Naive thymus-derived CD4-positive, alpha-beta T cell (primary cell): ENCODE results near the gene EPSTI1. TPM values are rescaled to one million over a fixed set of nuclear protein-coding genes. Genes with fewer than 3 reads are reported as not detected.

Experiments used
- ATAC-seq: fragments of 150-1000 bp; cut with Tn5 transposase; 2 replicates; pipeline ENCODE4 v1.10.0; 2021; ENCODE audit warnings: mild to moderate bottlenecking, moderate library complexity
- CTCF ChIA-PET: fragments of 350-600 bp; sonication (Branson Sonifier 250); formaldehyde crosslinking; loops from one replicate; lab custom pipeline; 2021; ENCODE audit warnings: antibody characterized with exemption; lab: Charles Lee
- POLR2A ChIA-PET: fragments of 350-600 bp; sonication (Branson Sonifier 250); formaldehyde crosslinking; loops from one replicate; lab custom pipeline; 2021; ENCODE audit warnings: antibody characterized with exemption, inconsistent platforms; lab: Charles Lee
- DNase-seq, 9 donors: peaks; one replicate each; pipeline versions ENCODE4 v3.0.0 to v3.0.0-alpha.2; 2020 to 2022; ENCODE audit warnings: mixed read lengths in 1 of 9
- H3K27ac ChIP-seq: one replicate; pipeline ENCODE4 v1.7.0; 2013; ENCODE audit warnings: mild to moderate bottlenecking, low read depth, low read length, moderate library complexity
- H3K27me3 ChIP-seq, 2 donors: one replicate each; pipeline ENCODE4 v1.7.0; 2013; ENCODE audit warnings: low read length in 2 of 2, mild to moderate bottlenecking in 2 of 2, moderate library complexity in 2 of 2; ENCODE audit not compliant: control insufficient read depth in 2 of 2, insufficient read depth in 2 of 2
- H3K36me3 ChIP-seq, 3 experiments: 1 replicate in 2 of 3; 2 replicates in 1 of 3; pipeline ENCODE4 v1.7.0; 2013; ENCODE audit warnings: low read length in 3 of 3, mild to moderate bottlenecking in 3 of 3, moderate library complexity in 1 of 3; ENCODE audit not compliant: insufficient read depth in 3 of 3, control insufficient read depth in 2 of 3
- H3K4me1 ChIP-seq, 2 donors: one replicate each; pipeline ENCODE4 v1.7.0; 2013; ENCODE audit warnings: low read length in 2 of 2, mild to moderate bottlenecking in 2 of 2, moderate library complexity in 1 of 2; ENCODE audit not compliant: control insufficient read depth in 2 of 2, insufficient read depth in 2 of 2
- H3K4me3 ChIP-seq: 2 replicates; pipeline ENCODE4 v1.7.0; 2013; ENCODE audit warnings: mild to moderate bottlenecking, low read length
- H3K9me3 ChIP-seq, 3 experiments: 1 replicate in 2 of 3; 2 replicates in 1 of 3; pipeline ENCODE4 v1.7.0; 2013; ENCODE audit warnings: low read length in 3 of 3; ENCODE audit not compliant: control insufficient read depth in 2 of 3
- H3K27ac Mint-ChIP-seq, 9 donors: one replicate each; pipeline ENCODE4 v1.8.0; 2020 to 2022; ENCODE audit warnings: mixed read lengths in 9 of 9, mild to moderate bottlenecking in 8 of 9, moderate library complexity in 5 of 9, inconsistent platforms in 2 of 9
- H3K27me3 Mint-ChIP-seq, 5 donors: one replicate each; pipeline ENCODE4 v1.8.0; 2021 to 2022; ENCODE audit warnings: mixed read lengths in 5 of 5, mild to moderate bottlenecking in 1 of 5
- H3K36me3 Mint-ChIP-seq, 5 donors: one replicate each; pipeline ENCODE4 v1.8.0; 2020 to 2022; ENCODE audit warnings: mixed read lengths in 5 of 5, mild to moderate bottlenecking in 3 of 5, inconsistent platforms in 1 of 5
- H3K4me1 Mint-ChIP-seq, 7 donors: one replicate each; pipeline ENCODE4 v1.8.0; 2020 to 2022; ENCODE audit warnings: mixed read lengths in 7 of 7, mild to moderate bottlenecking in 3 of 7, inconsistent platforms in 1 of 7
- H3K4me3 Mint-ChIP-seq, 10 donors: one replicate each; pipeline ENCODE4 v1.8.0; 2020 to 2022; ENCODE audit warnings: mild to moderate bottlenecking in 10 of 10, mixed read lengths in 10 of 10, moderate library complexity in 6 of 10, inconsistent platforms in 2 of 10
- H3K9me3 Mint-ChIP-seq, 11 donors: one replicate each; pipeline ENCODE4 v1.8.0; 2020 to 2022; ENCODE audit warnings: mixed read lengths in 11 of 11, mild to moderate bottlenecking in 4 of 11, inconsistent platforms in 1 of 11, moderate library complexity in 1 of 11
- intact Hi-C, 2 donors: fragments of 100-400 bp; cut with micrococcal nuclease; formaldehyde crosslinking; loops; one replicate each; pipeline ENCODE4 v1.15.1; 2023
- polyA plus RNA-seq, 2 donors: library from polyadenylated mRNA; unstranded; fragments of 300-500 nt; fragmentation: Illumina TruSeq; gene quantifications; one replicate each; pipeline ENCODE4 v1.2.3, GENCODE V29; 2021
- total RNA-seq, 6 experiments: library from RNA in 5 of 6; stranded (reverse) in 5 of 6; gene quantifications; 1 replicate in 5 of 6; 2 replicates in 1 of 6; pipeline ENCODE4 v1.2.3 and lab custom pipeline; 2021 to 2026

EPSTI1 gene
- total and polyA plus RNA-seq, 7 experiments from 2014 or later, result 8.4 to 125 (median 13.7) TPM

DNA sequence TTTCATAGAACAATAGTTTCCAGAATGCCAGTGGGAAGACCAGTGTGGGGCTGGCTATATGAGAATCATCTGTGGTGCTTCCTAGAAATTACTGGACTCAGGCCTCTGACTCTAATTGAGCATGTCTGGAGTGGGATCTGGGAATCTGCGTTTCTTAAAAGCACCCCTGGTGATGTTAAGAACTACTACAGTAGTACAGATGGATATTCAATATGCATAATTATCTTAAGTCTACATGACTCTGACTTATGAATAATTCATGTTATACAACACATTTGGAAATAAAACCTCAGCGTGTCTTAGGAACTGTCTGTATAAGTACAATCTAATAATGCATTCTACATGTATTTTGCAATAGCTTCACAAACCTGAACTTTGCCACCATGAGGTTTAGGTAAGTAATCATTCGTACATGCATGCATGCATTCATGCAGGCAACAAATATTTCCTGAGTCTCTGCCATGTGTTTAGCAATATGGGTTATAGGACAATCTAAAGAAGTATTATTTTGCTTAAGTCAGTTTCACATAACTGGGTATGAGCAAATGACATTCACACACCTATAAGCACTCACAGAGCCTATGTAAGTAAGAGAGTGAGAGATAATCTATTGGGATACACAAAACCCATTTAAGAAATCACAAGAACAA, 62.0 kb downstream of the EPSTI1 start:
- intact Hi-C loops, result no loop called here
- Histone ChIP-seq H3K4me3 (no peak overlapping the region), H3K27ac (no peak overlapping the region), H3K9me3 (no peaks in the 10 kb centered on the region), H3K27me3 (no peaks in the 10 kb centered on the region), H3K36me3 (peaks cover 8 to 19% (median 8%) of the 10 kb centered on the region in 3 experiments), H3K4me1 (no peaks in the 10 kb centered on the region)
- ATAC-seq (no peak), DNase-seq (no peak)
- H3K4me1 Mint-ChIP-seq, result peaks cover 0 to 18% (median 5%) of the 10 kb centered on the region in 7 donors
- ChIA-PET POLR2A (no interaction called here), CTCF (no interaction called here)
- peaks cover 12 to 59% (median 55%) of the 10 kb centered on the region in 5 donors for H3K36me3 Mint-ChIP-seq
- H3K27ac Mint-ChIP-seq, result no peak overlapping the region
- H3K27me3 Mint-ChIP-seq, result no peaks in the 10 kb centered on the region
- H3K9me3 Mint-ChIP-seq, result no peaks in the 10 kb centered on the region
- no peak overlapping the region for H3K4me3 Mint-ChIP-seq

DNA sequence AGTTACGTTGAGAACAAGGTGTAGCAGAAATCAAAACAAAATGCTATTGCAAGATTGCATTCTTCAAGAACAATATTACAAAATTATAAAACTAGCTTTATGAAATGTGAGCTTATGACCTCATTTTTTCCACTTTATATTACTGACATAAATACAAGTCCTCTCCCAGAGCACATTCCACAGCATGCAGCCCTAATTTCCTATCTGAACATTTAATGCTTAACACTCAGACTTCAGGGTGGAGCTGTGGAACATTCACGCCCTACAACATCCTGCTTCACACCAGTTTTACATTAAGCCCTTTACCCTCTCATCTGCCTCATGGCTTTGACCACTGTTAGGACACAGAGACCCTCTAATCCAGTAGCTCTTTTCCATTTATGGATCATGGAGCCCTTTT, 65.5 kb downstream of the EPSTI1 start:
- ChIA-PET CTCF (no interaction called here), POLR2A (no interaction called here)
- Histone ChIP-seq H3K36me3 (peaks cover 8 to 36% (median 17%) of the 10 kb centered on the region in 3 experiments), H3K27ac (no peak overlapping the region), H3K4me3 (no peak overlapping the region), H3K27me3 (no peaks in the 10 kb centered on the region), H3K9me3 (no peaks in the 10 kb centered on the region), H3K4me1 (no peaks in the 10 kb centered on the region)
- no peaks in the 10 kb centered on the region for H3K27me3 Mint-ChIP-seq
- H3K4me1 Mint-ChIP-seq, result peaks cover 0 to 16% (median 3%) of the 10 kb centered on the region in 7 donors
- no peak overlapping the region for H3K27ac Mint-ChIP-seq
- DNase-seq, result no peak
- intact Hi-C loops, result no loop called here
- peaks cover 0 to 2% (median 0%) of the 10 kb centered on the region in 11 donors for H3K9me3 Mint-ChIP-seq
- H3K4me3 Mint-ChIP-seq, result no peak overlapping the region
- peaks cover 8 to 62% (median 58%) of the 10 kb centered on the region in 5 donors for H3K36me3 Mint-ChIP-seq
- ATAC-seq, result no peak

DNA sequence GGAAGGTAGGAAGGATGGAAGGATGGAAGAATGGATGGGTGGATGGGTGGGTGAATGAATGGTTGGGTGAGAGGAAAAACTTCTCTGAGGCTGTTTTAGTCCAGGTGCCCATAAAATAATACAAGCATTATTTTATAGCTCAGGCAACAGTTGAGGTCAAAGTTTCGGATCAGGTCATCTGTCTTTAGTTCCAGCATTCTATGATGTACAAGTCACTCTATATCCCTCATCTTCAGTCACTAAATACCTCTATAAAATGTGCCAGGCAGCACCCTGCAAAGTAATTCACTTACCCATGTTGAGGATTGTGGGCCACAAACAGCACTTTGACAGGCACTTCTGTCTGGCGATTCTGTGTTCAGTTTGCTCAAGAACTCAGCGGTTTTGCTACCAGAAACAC, 66.0 kb downstream of the EPSTI1 start:
- H3K36me3 Mint-ChIP-seq, result peaks cover 8 to 67% (median 64%) of the 10 kb centered on the region in 5 donors
- no peak for DNase-seq
- ChIA-PET POLR2A (no interaction called here), CTCF (no interaction called here)
- no peaks in the 10 kb centered on the region for H3K27me3 Mint-ChIP-seq
- H3K27ac Mint-ChIP-seq, result peak overlapping the region in 2 of 9 donors; percentile 24 to 37
- peaks cover 0 to 2% (median 0%) of the 10 kb centered on the region in 11 donors for H3K9me3 Mint-ChIP-seq
- Histone ChIP-seq H3K4me3 (no peak overlapping the region), H3K27me3 (no peaks in the 10 kb centered on the region), H3K4me1 (no peaks in the 10 kb centered on the region), H3K36me3 (peaks cover 8 to 36% (median 17%) of the 10 kb centered on the region in 3 experiments), H3K9me3 (no peaks in the 10 kb centered on the region), H3K27ac (no peak overlapping the region)
- no peak overlapping the region for H3K4me3 Mint-ChIP-seq
- H3K4me1 Mint-ChIP-seq, result peaks cover 0 to 18% (median 4%) of the 10 kb centered on the region in 7 donors
- intact Hi-C loops, result no loop called here
- no peak for ATAC-seq

DNA sequence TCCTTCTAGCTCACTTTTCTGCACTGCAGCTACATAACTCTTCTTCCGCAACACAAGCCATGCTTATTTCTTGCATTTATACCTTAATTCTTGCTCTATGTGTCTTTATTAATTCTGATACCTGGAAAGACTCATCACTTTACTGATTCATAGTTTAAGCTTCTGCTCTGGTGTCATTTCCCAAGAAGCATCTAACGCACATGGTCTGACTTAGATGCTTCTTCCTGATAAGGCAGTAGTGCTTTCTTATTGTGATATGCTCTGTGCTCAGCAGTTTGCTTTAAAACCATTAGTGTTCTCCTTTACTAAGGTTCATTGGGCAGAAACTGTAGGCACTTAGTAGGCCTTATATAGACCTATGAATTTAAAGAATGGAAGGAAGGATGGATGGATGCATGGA, 66.4 kb downstream of the EPSTI1 start:
- Histone ChIP-seq H3K9me3 (no peaks in the 10 kb centered on the region), H3K4me1 (no peaks in the 10 kb centered on the region), H3K27ac (no peak overlapping the region), H3K4me3 (no peak overlapping the region), H3K36me3 (peaks cover 8 to 36% (median 18%) of the 10 kb centered on the region in 3 experiments), H3K27me3 (no peaks in the 10 kb centered on the region)
- Mint-ChIP-seq H3K9me3 (peaks cover 0 to 2% (median 0%) of the 10 kb centered on the region in 11 donors), H3K36me3 (peaks cover 8 to 71% (median 67%) of the 10 kb centered on the region in 5 donors), H3K27ac (peak overlapping the region in 2 of 9 donors; percentile 24 to 37), H3K27me3 (no peaks in the 10 kb centered on the region), H3K4me1 (peaks cover 0 to 20% (median 6%) of the 10 kb centered on the region in 7 donors), H3K4me3 (no peak overlapping the region)
- intact Hi-C loops, result no loop called here
- ChIA-PET CTCF (no interaction called here), POLR2A (no interaction called here)
- no peak for DNase-seq
- no peak for ATAC-seq

DNA sequence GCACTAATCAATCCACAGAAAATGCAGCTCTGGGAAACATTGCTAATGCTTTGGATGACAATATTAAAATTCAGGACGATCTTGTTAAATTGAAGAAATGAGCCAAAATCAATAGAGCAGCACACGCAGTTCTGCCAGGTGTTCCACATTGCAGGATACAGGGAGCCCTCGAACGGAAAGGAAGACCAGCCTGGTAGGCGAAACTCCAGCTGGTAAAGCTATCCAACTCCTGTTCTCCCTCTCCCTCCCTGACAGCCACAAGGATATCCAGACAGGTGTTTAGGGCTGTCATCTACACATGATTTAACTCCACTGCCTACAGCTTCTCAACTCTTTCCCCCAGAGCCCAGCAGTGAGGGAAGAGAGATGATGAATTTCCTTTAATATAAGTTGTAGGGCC, 67.7 kb downstream of the EPSTI1 start:
- peaks cover 13 to 79% (median 65%) of the 10 kb centered on the region in 5 donors for H3K36me3 Mint-ChIP-seq
- Histone ChIP-seq H3K4me1 (no peaks in the 10 kb centered on the region), H3K27ac (no peak overlapping the region), H3K4me3 (no peak overlapping the region), H3K36me3 (peaks cover 14 to 49% (median 24%) of the 10 kb centered on the region in 3 experiments), H3K9me3 (no peaks in the 10 kb centered on the region), H3K27me3 (no peaks in the 10 kb centered on the region)
- POLR2A ChIA-PET, result no interaction called here
- DNase-seq (no peak), ATAC-seq (no peak)
- no peak overlapping the region for H3K4me3 Mint-ChIP-seq
- H3K9me3 Mint-ChIP-seq, result peaks cover 0 to 2% (median 0%) of the 10 kb centered on the region in 11 donors
- no peak overlapping the region for H3K27ac Mint-ChIP-seq
- CTCF ChIA-PET, result no interaction called here
- intact Hi-C loops, result no loop called here
- peaks cover 0 to 20% (median 6%) of the 10 kb centered on the region in 7 donors for H3K4me1 Mint-ChIP-seq
- H3K27me3 Mint-ChIP-seq, result no peaks in the 10 kb centered on the region

DNA sequence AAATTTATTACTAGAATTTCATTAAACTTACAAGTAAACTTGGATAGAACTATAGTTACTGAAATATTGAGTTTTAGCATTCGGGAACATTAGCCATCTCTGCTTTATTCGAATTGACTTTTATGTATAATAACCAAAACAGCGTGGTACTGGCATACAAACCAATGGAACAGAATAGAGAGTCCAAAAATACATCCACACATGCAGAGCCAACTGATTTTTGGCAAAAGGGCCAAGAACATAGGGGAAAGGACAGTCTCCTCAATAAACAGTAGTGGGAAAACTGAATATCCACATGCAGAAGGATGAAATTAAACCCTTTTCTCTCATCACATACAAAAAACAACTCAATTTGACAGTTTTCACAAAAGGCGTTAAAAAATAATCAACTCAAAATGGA, 84.3 kb downstream of the EPSTI1 start:
- H3K4me3 Mint-ChIP-seq, result no peak overlapping the region
- H3K27ac ChIP-seq, result no peak overlapping the region
- H3K4me3 ChIP-seq, result no peak overlapping the region
- intact Hi-C loops, result no loop called here
- peaks cover 0 to 4% (median 3%) of the 10 kb centered on the region in 3 experiments for H3K36me3 ChIP-seq
- no peaks in the 10 kb centered on the region for H3K4me1 ChIP-seq
- H3K27me3 ChIP-seq, result no peaks in the 10 kb centered on the region
- no peaks in the 10 kb centered on the region for H3K27me3 Mint-ChIP-seq
- no peaks in the 10 kb centered on the region for H3K9me3 Mint-ChIP-seq
- H3K36me3 Mint-ChIP-seq, result peaks cover 4 to 74% (median 42%) of the 10 kb centered on the region in 5 donors
- H3K9me3 ChIP-seq, result no peaks in the 10 kb centered on the region
- ChIA-PET POLR2A (no interaction called here), CTCF (no interaction called here)
- no peak for DNase-seq
- H3K27ac Mint-ChIP-seq, result no peak overlapping the region
- no peak for ATAC-seq
- peaks cover 0 to 8% (median 0%) of the 10 kb centered on the region in 7 donors for H3K4me1 Mint-ChIP-seq

DNA sequence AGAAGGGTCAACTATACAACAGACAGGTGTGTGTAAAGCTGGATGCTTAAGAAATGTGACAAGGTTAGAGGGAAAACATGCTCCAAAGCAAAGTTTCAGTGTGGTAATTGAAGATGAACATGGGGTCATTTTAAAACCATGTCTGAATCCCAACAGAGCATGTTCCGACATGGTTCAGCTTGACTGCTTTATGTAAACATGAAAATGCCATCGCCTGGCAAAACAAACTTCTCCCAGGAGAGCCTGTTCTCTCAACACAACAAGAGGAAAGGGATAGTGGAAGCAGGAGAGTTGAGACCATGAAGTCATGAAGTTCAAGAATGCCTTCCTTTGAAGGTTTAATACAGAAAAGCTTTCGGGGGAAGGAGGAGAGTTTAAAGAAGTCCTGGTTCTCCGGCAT, 85.8 kb downstream of the EPSTI1 start:
- Mint-ChIP-seq H3K9me3 (no peaks in the 10 kb centered on the region), H3K4me1 (peaks cover 0 to 7% (median 0%) of the 10 kb centered on the region in 7 donors), H3K27ac (no peak overlapping the region), H3K27me3 (no peaks in the 10 kb centered on the region), H3K36me3 (peaks cover 4 to 70% (median 31%) of the 10 kb centered on the region in 5 donors), H3K4me3 (no peak overlapping the region)
- Histone ChIP-seq H3K4me3 (no peak overlapping the region), H3K4me1 (no peaks in the 10 kb centered on the region), H3K27ac (no peak overlapping the region), H3K36me3 (peaks cover 0 to 4% (median 3%) of the 10 kb centered on the region in 3 experiments), H3K27me3 (no peaks in the 10 kb centered on the region), H3K9me3 (no peaks in the 10 kb centered on the region)
- ATAC-seq (no peak), DNase-seq (no peak)
- POLR2A ChIA-PET, result interaction anchor here (0.5 kb wide), 1 partner anchor 10 kb away, joined by 3 read pairs; no protein-coding TSS in a partner anchor
- intact Hi-C loops, result no loop called here
- CTCF ChIA-PET, result no interaction called here
